Activated CD8-positive, alpha-beta memory T cell treated with anti-CD3 and anti-CD28 coated beads, Interleukin-2, amount 10 ng/mL, durations not matched to agents 7 days and 5 days (primary cell): ENCODE measurements around the gene CCDC149. TPM values are rescaled to one million over a fixed set of nuclear protein-coding genes. Genes with fewer than 3 reads are reported as not detected.

Experiments
- ATAC-seq: fragments of 150-1000 bp; cut with Tn5 transposase; one replicate; pipeline ENCODE4 v1.10.0; 2021; ENCODE audit warnings: moderate library complexity
- CTCF ChIA-PET: fragments of 350-600 bp; sonication (Branson Sonifier 250); formaldehyde crosslinking; loops from one replicate; lab custom pipeline; 2021; ENCODE audit warnings: antibody characterized with exemption; lab: Charles Lee
- DNase-seq: peaks from one replicate; pipeline ENCODE4 v3.0.0-alpha.2; 2020
- H3K27ac Mint-ChIP-seq: one replicate; pipeline ENCODE4 v1.8.0; 2021; ENCODE audit warnings: mild to moderate bottlenecking, mixed read lengths
- H3K27me3 Mint-ChIP-seq: one replicate; pipeline ENCODE4 v1.8.0; 2021; ENCODE audit warnings: mixed read lengths
- H3K36me3 Mint-ChIP-seq: one replicate; pipeline ENCODE4 v1.8.0; 2021; ENCODE audit warnings: mild to moderate bottlenecking, mixed read lengths
- H3K4me1 Mint-ChIP-seq: one replicate; pipeline ENCODE4 v1.8.0; 2021; ENCODE audit warnings: mixed read lengths
- H3K4me3 Mint-ChIP-seq: one replicate; pipeline ENCODE4 v1.8.0; 2021; ENCODE audit warnings: mild to moderate bottlenecking, moderate library complexity, mixed read lengths
- H3K9me3 Mint-ChIP-seq: one replicate; pipeline ENCODE4 v1.8.0; 2022; ENCODE audit warnings: low read depth, mixed read lengths
- total RNA-seq, 2 experiments: library from RNA; stranded (reverse); gene quantifications; one replicate each; pipeline ENCODE4 v1.2.3, GENCODE V29; 2021

The CCDC149 gene
- total RNA-seq, 2 experiments from 2014 or later, result not detected

DNA sequence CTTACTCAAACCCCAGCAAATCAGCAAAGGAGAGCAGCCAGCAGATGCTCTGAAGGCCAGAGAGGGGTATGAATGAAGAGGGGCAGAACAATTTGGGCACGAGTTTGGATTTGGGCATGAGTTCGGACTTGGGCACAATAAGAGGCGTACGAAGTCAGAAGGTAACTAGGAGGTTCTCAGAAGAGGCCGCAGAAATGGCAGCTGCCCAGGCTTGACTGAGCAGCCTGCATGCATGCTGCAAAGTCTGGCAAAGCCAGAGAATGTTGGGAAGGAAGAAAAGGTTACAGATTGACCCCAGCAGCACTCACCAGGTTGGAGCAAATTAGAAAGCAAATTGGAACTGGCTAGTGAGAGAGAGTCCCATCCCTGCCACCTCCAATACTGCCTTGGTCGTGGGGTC, 15.2 kb downstream of the CCDC149 start:
- Mint-ChIP-seq H3K27me3 (no peaks in the 10 kb centered on the region), H3K27ac (no peak overlapping the region), H3K4me3 (no peak overlapping the region), H3K36me3 (no peaks in the 10 kb centered on the region), H3K9me3 (peaks cover 2% of the 10 kb centered on the region), H3K4me1 (no peaks in the 10 kb centered on the region)
- no peak for ATAC-seq
- CTCF ChIA-PET, result no interaction called here
- no peak for DNase-seq

- DNase-seq (no peak), ATAC-seq (no peak)
- Mint-ChIP-seq H3K4me3 (no peak overlapping the region), H3K36me3 (no peaks in the 10 kb centered on the region), H3K27me3 (no peaks in the 10 kb centered on the region), H3K27ac (no peak overlapping the region), H3K4me1 (no peaks in the 10 kb centered on the region), H3K9me3 (no peaks in the 10 kb centered on the region)
- CTCF ChIA-PET, result no interaction called here
Measured at GRCh38 chr4:24896977-24897376, 15.9 kb downstream of the CCDC149 start.

GRCh38 chr4:24896056-24896455, 16.8 kb downstream of the CCDC149 start:
- no peaks in the 10 kb centered on the region for H3K27me3 Mint-ChIP-seq
- DNase-seq (no peak), ATAC-seq (no peak)
- no peak overlapping the region for H3K4me3 Mint-ChIP-seq
- CTCF ChIA-PET, result no interaction called here
- no peaks in the 10 kb centered on the region for H3K36me3 Mint-ChIP-seq
- no peaks in the 10 kb centered on the region for H3K4me1 Mint-ChIP-seq
- H3K9me3 Mint-ChIP-seq, result no peaks in the 10 kb centered on the region
- H3K27ac Mint-ChIP-seq, result no peak overlapping the region

DNA sequence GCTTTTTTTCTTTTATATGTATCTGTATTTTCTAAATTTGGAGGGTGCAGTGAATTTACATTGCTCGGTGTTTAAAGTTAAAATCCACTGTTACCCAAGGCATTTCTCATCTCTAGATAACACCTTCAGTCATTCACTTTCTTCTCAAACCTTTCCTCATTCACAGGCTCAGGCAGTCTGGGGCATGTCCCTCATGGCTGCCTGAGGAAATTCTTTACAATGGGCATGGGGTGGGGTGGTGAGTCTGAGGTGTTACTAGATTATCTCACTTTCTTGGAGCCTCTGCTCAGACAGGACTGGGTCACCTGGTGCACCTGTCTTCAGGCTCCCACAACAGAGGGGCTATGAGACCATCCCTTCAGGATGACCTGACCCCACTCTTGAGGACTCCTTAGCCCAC, 17.4 kb downstream of the CCDC149 start:
- Mint-ChIP-seq H3K36me3 (no peaks in the 10 kb centered on the region), H3K4me1 (no peaks in the 10 kb centered on the region), H3K27ac (no peak overlapping the region), H3K27me3 (no peaks in the 10 kb centered on the region), H3K4me3 (no peak overlapping the region), H3K9me3 (no peaks in the 10 kb centered on the region)
- DNase-seq (no peak), ATAC-seq (no peak)
- CTCF ChIA-PET, result no interaction called here

DNA sequence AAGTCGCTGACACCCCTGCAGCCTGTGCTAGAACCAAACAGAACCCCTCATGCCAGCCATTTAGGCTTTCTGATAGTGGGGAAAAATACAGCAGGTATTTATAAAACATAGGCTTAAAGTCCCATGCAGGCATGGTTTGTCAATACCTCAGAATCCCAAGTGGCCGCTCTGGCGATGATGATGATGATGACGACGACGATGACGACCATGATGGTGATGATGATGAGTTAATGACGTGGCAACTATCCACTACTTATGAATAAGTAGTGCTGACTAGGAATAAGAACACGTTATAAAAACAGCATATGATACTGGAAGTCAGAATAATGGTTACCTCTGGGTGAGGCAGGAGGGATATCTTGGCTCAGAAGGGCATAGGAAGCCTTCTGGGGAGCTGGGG, 18.0 kb downstream of the CCDC149 start:
- no peaks in the 10 kb centered on the region for H3K27me3 Mint-ChIP-seq
- CTCF ChIA-PET, result no interaction called here
- no peak for DNase-seq
- H3K27ac Mint-ChIP-seq, result no peak overlapping the region
- no peak for ATAC-seq
- H3K4me1 Mint-ChIP-seq, result no peaks in the 10 kb centered on the region
- H3K36me3 Mint-ChIP-seq, result no peaks in the 10 kb centered on the region
- no peaks in the 10 kb centered on the region for H3K9me3 Mint-ChIP-seq
- no peak overlapping the region for H3K4me3 Mint-ChIP-seq

DNA sequence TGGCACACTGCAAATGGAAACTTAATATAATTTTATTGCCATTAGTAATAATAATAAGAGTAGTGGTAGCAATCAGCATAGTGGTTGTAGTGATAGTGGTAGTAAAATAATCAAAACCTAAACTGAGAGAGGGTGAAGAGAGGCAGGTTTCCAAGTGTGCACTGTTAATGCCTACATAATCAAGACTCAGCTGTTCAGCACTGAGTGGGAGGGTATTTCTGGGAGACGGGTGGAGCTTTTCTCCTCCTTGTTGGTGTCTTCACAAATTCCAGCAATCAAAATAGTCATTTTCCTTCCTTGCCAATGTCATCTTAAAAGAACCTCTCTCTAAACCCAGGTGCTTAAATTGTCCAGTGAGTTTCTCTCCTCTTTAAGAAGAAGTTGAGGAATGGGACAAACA, 18.6 kb downstream of the CCDC149 start:
- Mint-ChIP-seq H3K4me1 (no peaks in the 10 kb centered on the region), H3K27me3 (no peaks in the 10 kb centered on the region), H3K27ac (no peak overlapping the region), H3K4me3 (no peak overlapping the region), H3K36me3 (no peaks in the 10 kb centered on the region), H3K9me3 (no peaks in the 10 kb centered on the region)
- CTCF ChIA-PET, result no interaction called here
- ATAC-seq, result no peak
- no peak for DNase-seq

DNA sequence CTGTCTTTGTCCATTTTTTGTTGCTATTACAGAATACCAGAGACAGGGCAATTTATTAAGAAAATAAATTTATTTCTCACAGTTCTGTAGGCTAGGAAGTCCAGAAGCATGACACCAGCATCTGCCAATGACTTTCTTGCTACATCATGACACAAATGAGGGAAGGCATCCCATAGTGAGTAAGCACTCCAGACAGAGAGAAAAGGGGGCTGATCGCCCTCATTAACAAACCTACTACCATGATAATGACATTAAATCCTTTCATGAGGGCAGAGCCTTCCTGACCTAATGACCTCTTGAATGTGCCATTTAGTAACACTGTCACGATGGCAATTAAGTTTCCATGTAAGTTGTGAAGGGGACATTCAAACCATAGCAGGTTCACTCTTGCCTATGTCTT, 20.1 kb downstream of the CCDC149 start:
- no peak overlapping the region for H3K27ac Mint-ChIP-seq
- H3K27me3 Mint-ChIP-seq, result no peaks in the 10 kb centered on the region
- DNase-seq (no peak), ATAC-seq (no peak)
- no peaks in the 10 kb centered on the region for H3K36me3 Mint-ChIP-seq
- CTCF ChIA-PET, result no interaction called here
- H3K4me1 Mint-ChIP-seq, result no peaks in the 10 kb centered on the region
- no peak overlapping the region for H3K4me3 Mint-ChIP-seq
- no peaks in the 10 kb centered on the region for H3K9me3 Mint-ChIP-seq

- H3K4me1 Mint-ChIP-seq, result no peaks in the 10 kb centered on the region
- no peaks in the 10 kb centered on the region for H3K9me3 Mint-ChIP-seq
- no peak for ATAC-seq
- H3K36me3 Mint-ChIP-seq, result no peaks in the 10 kb centered on the region
- DNase-seq, result no peak
- H3K27me3 Mint-ChIP-seq, result no peaks in the 10 kb centered on the region
- no peak overlapping the region for H3K27ac Mint-ChIP-seq
- CTCF ChIA-PET, result no interaction called here
- no peak overlapping the region for H3K4me3 Mint-ChIP-seq
Measured at GRCh38 chr4:24892278-24892677, 20.6 kb downstream of the CCDC149 start.

DNA sequence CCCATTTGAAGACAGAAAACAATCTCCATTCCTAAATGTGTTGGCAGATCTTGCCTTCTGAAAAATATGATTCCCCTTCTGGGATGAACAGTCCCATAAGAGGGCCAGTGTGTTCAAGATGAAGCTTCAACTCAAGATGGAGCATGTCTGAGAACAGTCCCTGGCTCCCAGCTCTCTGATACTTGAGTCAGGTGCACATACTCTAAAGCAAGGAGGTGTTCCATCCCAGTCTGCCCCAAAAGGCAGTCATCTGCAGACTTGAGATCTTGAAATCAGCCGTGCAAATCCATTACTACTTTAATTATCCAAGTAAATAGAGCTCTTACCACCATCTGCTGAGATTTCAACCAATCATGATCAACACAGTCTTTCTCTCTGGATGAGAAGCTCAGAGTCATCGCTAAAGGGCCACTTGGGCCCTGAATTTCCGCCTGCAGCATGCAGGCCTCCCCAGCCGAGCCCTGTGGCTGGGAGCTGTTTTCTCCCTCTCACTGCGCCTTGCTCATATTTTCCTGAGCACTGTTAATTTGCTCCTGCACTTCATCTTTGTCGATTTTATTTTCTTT, 22.2 kb downstream of the CCDC149 start:
- CTCF ChIA-PET, result no interaction called here

DNA sequence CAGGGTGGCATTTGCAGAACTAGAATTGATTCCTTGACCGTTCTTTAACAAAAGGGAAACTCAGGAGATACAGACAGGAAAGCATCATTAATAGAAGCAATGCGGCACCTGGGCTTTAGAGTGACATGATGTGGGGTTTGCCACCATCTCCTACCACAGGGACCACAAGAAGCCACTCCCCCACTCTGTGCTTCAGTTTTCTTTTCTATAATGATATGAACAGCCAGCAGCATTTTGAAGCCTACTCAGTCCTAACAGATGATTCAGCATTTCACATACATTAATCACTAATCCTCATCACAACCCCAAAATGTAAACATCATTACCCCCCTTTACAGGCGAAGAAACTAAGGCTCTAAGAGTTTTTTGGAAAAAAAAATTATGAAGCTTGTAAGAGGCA, 22.9 kb downstream of the CCDC149 start:
- no peaks in the 10 kb centered on the region for H3K4me1 Mint-ChIP-seq
- no peaks in the 10 kb centered on the region for H3K27me3 Mint-ChIP-seq
- H3K4me3 Mint-ChIP-seq, result no peak overlapping the region
- CTCF ChIA-PET, result no interaction called here
- no peaks in the 10 kb centered on the region for H3K9me3 Mint-ChIP-seq
- DNase-seq, result no peak
- no peak overlapping the region for H3K27ac Mint-ChIP-seq
- ATAC-seq, result no peak
- H3K36me3 Mint-ChIP-seq, result no peaks in the 10 kb centered on the region

More for the DNA sequence above, 22.2 kb downstream of the CCDC149 start:
- DNase-seq, result no peak
- Mint-ChIP-seq H3K9me3 (no peaks in the 10 kb centered on the region), H3K36me3 (no peaks in the 10 kb centered on the region), H3K27me3 (no peaks in the 10 kb centered on the region), H3K27ac (no peak overlapping the region), H3K4me3 (no peak overlapping the region), H3K4me1 (no peaks in the 10 kb centered on the region)
- ATAC-seq, result no peak

- ATAC-seq (no peak), DNase-seq (no peak)
- Mint-ChIP-seq H3K36me3 (no peaks in the 10 kb centered on the region), H3K4me3 (no peak overlapping the region), H3K9me3 (no peaks in the 10 kb centered on the region), H3K27me3 (no peaks in the 10 kb centered on the region), H3K4me1 (no peaks in the 10 kb centered on the region), H3K27ac (no peak overlapping the region)
- CTCF ChIA-PET, result no interaction called here
Measured at GRCh38 chr4:24888475-24889344, 24.1 kb downstream of the CCDC149 start.

DNA sequence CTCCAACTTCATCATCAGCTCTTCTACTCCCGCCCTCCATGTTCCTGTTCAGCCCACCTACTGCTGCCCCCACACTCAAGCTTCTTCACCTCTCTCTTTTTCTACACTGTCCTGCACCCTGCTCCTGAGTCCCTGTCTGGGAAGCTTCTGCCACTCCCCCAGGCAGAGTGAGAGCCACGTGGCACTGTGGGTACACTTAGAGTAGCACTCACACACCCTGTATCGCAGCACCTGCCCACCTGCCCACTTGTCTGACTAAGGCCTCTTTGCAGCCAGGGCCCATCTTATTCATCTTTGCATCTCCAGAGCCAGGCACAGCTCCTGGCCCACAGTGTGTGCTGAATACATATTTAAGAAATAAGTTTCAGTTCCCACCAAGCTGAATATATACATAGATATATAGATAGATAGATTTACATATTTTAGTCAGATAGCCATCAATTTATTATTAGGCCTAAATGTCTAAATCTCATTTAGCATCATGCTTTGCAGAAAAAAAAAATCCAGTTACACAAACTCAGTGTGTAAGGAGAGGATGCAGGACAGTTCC, 24.9 kb downstream of the CCDC149 start:
- ATAC-seq (no peak), DNase-seq (no peak)
- Mint-ChIP-seq H3K4me3 (no peak overlapping the region), H3K9me3 (no peaks in the 10 kb centered on the region), H3K4me1 (no peaks in the 10 kb centered on the region), H3K36me3 (no peaks in the 10 kb centered on the region), H3K27ac (no peak overlapping the region), H3K27me3 (no peaks in the 10 kb centered on the region)
- CTCF ChIA-PET, result no interaction called here

DNA sequence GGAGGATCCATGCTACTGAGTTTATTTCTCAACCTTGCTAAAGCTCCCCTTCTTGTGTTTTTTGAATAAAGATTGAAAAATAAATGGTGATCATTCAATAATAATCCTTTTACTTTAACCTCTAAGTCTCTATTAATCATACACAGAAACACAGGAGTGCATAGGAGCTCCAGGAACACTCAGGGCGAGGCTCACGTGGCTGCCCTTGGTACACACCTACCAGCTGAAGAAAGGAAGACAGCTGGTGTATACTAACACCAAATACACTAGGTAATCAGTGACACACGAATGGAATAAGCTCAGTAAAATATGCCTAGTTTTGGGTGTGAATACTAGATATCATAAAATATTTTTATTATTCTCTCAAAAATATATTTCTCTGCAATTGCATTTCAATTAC, 26.2 kb downstream of the CCDC149 start:
- no peaks in the 10 kb centered on the region for H3K9me3 Mint-ChIP-seq
- CTCF ChIA-PET, result no interaction called here
- no peak overlapping the region for H3K4me3 Mint-ChIP-seq
- H3K27ac Mint-ChIP-seq, result no peak overlapping the region
- H3K4me1 Mint-ChIP-seq, result no peaks in the 10 kb centered on the region
- no peaks in the 10 kb centered on the region for H3K36me3 Mint-ChIP-seq
- DNase-seq (no peak), ATAC-seq (no peak)
- H3K27me3 Mint-ChIP-seq, result no peaks in the 10 kb centered on the region

DNA sequence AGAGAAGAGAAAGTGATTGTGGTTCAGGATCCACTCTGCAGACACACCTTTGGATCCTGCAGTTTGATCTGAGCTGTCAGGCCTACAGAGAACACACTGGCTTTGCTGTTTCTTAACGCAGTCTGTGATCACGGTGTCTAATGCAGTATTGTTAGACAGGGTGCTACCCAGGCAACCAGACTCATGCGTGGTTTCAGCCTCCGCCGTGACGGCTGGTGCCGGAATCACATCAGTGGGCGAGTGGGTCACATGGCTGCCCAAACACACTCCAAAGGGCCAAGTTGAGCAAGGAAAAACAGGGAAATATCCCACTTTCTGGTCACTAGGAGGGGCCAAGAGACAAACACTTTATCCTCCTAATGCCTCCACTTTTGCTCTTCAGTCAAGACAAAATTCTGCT, 27.5 kb downstream of the CCDC149 start:
- Mint-ChIP-seq H3K9me3 (no peaks in the 10 kb centered on the region), H3K27ac (no peak overlapping the region), H3K4me3 (no peak overlapping the region), H3K27me3 (no peaks in the 10 kb centered on the region), H3K4me1 (no peaks in the 10 kb centered on the region), H3K36me3 (no peaks in the 10 kb centered on the region)
- ATAC-seq, result no peak
- no peak for DNase-seq
- CTCF ChIA-PET, result no interaction called here
